Panc1 (cell line): ENCODE measurements around the gene CDH3. TPM values are rescaled to one million over a fixed set of nuclear protein-coding genes. Genes with fewer than 3 reads are reported as not detected.

ENCODE experiments used
- ATAC-seq: fragments of 200-7000 bp; cut with Tn5 transposase; 2 replicates; pipeline ENCODE4 v1.9.1; 2020; ENCODE audit warnings: mild to moderate bottlenecking, moderate library complexity
- BruUV-seq: library from RNA; stranded (reverse); fragments of 400-500 nt; replicated peaks from 2 replicates; lab custom pipeline; 2021; lab: Mats Ljungman, UMichigan
- CTCF ChIA-PET: fragments of 300-600 bp; sonication (Branson Sonifier 250); formaldehyde crosslinking; loops from one replicate; lab custom pipeline; 2022; ENCODE audit warnings: antibody characterized with exemption; lab: Charles Lee
- POLR2A ChIA-PET: fragments of 300-600 bp; sonication (Branson Sonifier 250); formaldehyde crosslinking; loops from one replicate; lab custom pipeline; 2022; ENCODE audit warnings: antibody characterized with exemption; lab: Charles Lee
- DNase-seq: peaks from one replicate; pipeline ENCODE4 v3.0.0-alpha.2; 2010; ENCODE audit warnings: low read depth, low spot score
- H3K27ac ChIP-seq: 2 replicates; pipeline ENCODE4 v1.5.1; 2011; ENCODE audit warnings: mild to moderate bottlenecking, low read length, inconsistent platforms
- H3K27me3 ChIP-seq: fragments of 200-500 bp; sonication (Bioruptor generic); 2 replicates; pipeline ENCODE4 v1.6.0; 2014; ENCODE audit warnings: low read length, inconsistent platforms; ENCODE audit not compliant: control insufficient read depth, insufficient read depth
- H3K36me3 ChIP-seq: fragments of 200-500 bp; sonication (Bioruptor generic); 2 replicates; pipeline ENCODE4 v1.5.1; 2014; ENCODE audit warnings: inconsistent platforms, mild to moderate bottlenecking, low read length, moderate library complexity; ENCODE audit not compliant: control insufficient read depth, insufficient read depth
- H3K4me1 ChIP-seq: 2 replicates; pipeline ENCODE4 v1.5.1; 2011; ENCODE audit warnings: inconsistent platforms, mild to moderate bottlenecking, low read length, moderate library complexity; ENCODE audit not compliant: control insufficient read depth, insufficient read depth
- H3K4me3 ChIP-seq, 2 experiments: 2 replicates each; pipeline ENCODE4 v1.5.1; 2011 to 2012; ENCODE audit warnings: low read depth in 2 of 2, low read length in 2 of 2, mild to moderate bottlenecking in 2 of 2, inconsistent platforms in 1 of 2, moderate library complexity in 1 of 2
- H3K9me3 ChIP-seq: fragments of 200-500 bp; sonication (Bioruptor generic); 2 replicates; pipeline ENCODE4 v1.5.1; 2014; ENCODE audit warnings: low read depth, mild to moderate bottlenecking, inconsistent platforms, low read length, moderate library complexity; ENCODE audit not compliant: control insufficient read depth, insufficient read depth
- POLR2AphosphoS5 ChIP-seq: IDR thresholded peaks from 2 replicates; pipeline ENCODE4 v1.6.1; 2012; ENCODE audit warnings: mild to moderate bottlenecking, low read depth, low read length, moderate library complexity
- REST ChIP-seq, 2 experiments: IDR thresholded peaks; 2 replicates each; pipeline ENCODE4 v1.6.1; 2011 to 2012; ENCODE audit warnings: low read depth in 2 of 2, control low read depth in 1 of 2, low read length in 1 of 2, mild to moderate bottlenecking in 1 of 2, moderate library complexity in 1 of 2; ENCODE audit not compliant: insufficient read depth in 1 of 2
- SIN3A ChIP-seq: IDR thresholded peaks from 2 replicates; pipeline ENCODE4 v1.6.1; 2012; ENCODE audit warnings: low read depth, mild to moderate bottlenecking, low read length, moderate library complexity, borderline replicate concordance; ENCODE audit not compliant: insufficient read depth
- TCF7L2 ChIP-seq: IDR thresholded peaks from 2 replicates; pipeline ENCODE4 v1.6.1; 2011; ENCODE audit warnings: mild to moderate bottlenecking, low read depth, low read length, inconsistent platforms
- in situ Hi-C: cut with HindIII; loops from 2 replicates; pipeline ENCODE4 v1.10.0; 2016; ENCODE audit warnings: low sequenced_read_pairs, low pct_unique_long_range_greater_than_20kb
- intact Hi-C: fragments of 100-400 bp; cut with micrococcal nuclease; formaldehyde crosslinking; loops from one replicate; pipeline ENCODE4 v1.10.0; 2022; ENCODE audit not compliant: unreplicated experiment
- total RNA-seq: library from RNA; stranded (reverse); gene quantifications from one replicate; pipeline ENCODE4 v1.2.1, GENCODE V29; 2021; ENCODE audit not compliant: unreplicated experiment
- TF ChIP-seq, protein P1 (sequence below): fragments of 450-650 bp; IDR thresholded peaks from 2 replicates; pipeline ENCODE4 v1.5.1; 2017; ENCODE audit warnings: mild to moderate bottlenecking

The CDH3 gene
- total RNA-seq, 1 experiment from 2014 or later = 16.7 TPM

DNA sequence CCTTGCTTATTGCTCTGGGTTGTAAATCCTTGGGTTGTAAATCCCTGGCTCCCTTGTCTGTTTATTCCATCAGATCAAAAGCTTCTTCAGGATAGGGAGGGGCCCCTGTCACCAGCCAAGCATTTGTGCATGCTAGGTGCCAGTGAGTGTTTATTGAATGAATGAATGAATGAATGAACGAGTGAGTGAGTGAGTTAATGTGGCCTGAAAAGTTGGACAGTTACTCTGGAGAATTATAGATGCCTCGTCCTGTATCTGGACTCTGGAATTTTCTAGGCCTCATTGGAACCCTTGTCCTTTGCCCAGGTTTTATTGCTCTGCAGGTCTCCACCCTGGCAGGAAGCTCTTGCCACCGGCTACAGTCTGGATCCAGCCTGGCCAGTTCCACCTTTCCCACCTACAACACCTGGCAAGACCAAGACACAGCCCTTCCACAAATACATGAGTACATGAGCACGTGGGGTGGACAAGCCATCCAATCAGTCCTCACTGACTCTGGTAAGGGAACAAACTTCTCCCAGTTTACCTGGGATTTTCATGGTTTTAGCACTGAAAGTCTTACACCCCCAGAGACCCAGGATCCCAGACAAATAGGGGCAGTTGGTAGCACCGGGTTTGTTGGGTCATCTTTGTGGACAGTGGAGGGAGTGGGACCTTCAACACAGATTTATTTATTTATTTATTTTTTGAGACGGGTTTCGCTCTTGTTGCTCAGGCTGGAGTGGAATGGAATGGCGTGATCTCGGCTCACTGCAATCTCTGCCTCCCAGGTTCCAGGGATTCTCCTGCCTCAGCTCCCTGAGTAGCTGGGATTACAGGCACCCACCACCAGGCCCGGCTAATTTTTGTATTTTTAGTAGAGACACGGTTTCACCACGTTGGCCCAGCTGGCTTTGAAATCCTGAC is 77.3 kb downstream of the CDH3 start:
- no peaks in the 10 kb centered on the region for H3K4me1 ChIP-seq
- CTCF ChIA-PET = interaction anchor here (0.7 kb wide), 1 partner anchor 16 kb away, joined by 4 read pairs; no protein-coding TSS in a partner anchor

GRCh38 chr16:68724797-68725196 is 79.7 kb downstream of the CDH3 start:
- no peak for DNase-seq
- H3K36me3 ChIP-seq = no peaks in the 10 kb centered on the region
- in situ Hi-C loops = no loop called here
- BruUV-seq = no TSS peak
- CTCF ChIA-PET = no interaction called here
- H3K9me3 ChIP-seq = no peaks in the 10 kb centered on the region
- intact Hi-C loops = no loop called here
- TF ChIP-seq TCF7L2 = no peak
- no peak overlapping the region for H3K4me3 ChIP-seq
- POLR2A ChIA-PET = no interaction called here
- H3K4me1 ChIP-seq = no peaks in the 10 kb centered on the region; the same call in 1 of the 2 replicates
- no peak for ATAC-seq
- H3K27me3 ChIP-seq = no peaks in the 10 kb centered on the region
- H3K27ac ChIP-seq = no peak overlapping the region

More for the DNA sequence above, 77.3 kb downstream of the CDH3 start:
- no peak for ATAC-seq
- TF ChIP-seq TCF7L2 = no peak
- no peak for TF ChIP-seq REST (IDR thresholded peaks at IDR 0.05; ENCODE audit: insufficient read depth in 1 of 2, low read depth in 2 of 2, low read length in 1 of 2)
- TF ChIP-seq, protein P1, sequence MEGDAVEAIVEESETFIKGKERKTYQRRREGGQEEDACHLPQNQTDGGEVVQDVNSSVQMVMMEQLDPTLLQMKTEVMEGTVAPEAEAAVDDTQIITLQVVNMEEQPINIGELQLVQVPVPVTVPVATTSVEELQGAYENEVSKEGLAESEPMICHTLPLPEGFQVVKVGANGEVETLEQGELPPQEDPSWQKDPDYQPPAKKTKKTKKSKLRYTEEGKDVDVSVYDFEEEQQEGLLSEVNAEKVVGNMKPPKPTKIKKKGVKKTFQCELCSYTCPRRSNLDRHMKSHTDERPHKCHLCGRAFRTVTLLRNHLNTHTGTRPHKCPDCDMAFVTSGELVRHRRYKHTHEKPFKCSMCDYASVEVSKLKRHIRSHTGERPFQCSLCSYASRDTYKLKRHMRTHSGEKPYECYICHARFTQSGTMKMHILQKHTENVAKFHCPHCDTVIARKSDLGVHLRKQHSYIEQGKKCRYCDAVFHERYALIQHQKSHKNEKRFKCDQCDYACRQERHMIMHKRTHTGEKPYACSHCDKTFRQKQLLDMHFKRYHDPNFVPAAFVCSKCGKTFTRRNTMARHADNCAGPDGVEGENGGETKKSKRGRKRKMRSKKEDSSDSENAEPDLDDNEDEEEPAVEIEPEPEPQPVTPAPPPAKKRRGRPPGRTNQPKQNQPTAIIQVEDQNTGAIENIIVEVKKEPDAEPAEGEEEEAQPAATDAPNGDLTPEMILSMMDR = no peak
- no peak for TF ChIP-seq SIN3A
- no peak for TF ChIP-seq POLR2AphosphoS5
- Histone ChIP-seq H3K4me3 (no peak overlapping the region), H3K9me3 (no peaks in the 10 kb centered on the region), H3K27me3 (no peaks in the 10 kb centered on the region), H3K36me3 (no peaks in the 10 kb centered on the region), H3K27ac (no peak overlapping the region)
- POLR2A ChIA-PET = interaction anchor here (0.7 kb wide), 1 partner anchor 10 kb away, joined by 3 read pairs; no protein-coding TSS in a partner anchor
- intact Hi-C loops (no loop called here), in situ Hi-C loops (no loop called here)
- no TSS peak for BruUV-seq
- DNase-seq = no peak

- BruUV-seq = no TSS peak
- Histone ChIP-seq H3K36me3 (no peaks in the 10 kb centered on the region), H3K9me3 (no peaks in the 10 kb centered on the region), H3K4me1 (peaks cover 9% of the 10 kb centered on the region; the same call in 1 of the 2 replicates), H3K27me3 (no peaks in the 10 kb centered on the region), H3K27ac (no peak overlapping the region), H3K4me3 (no peak overlapping the region)
- intact Hi-C loops (no loop called here), in situ Hi-C loops (no loop called here)
- POLR2A ChIA-PET = no interaction called here
- CTCF ChIA-PET = no interaction called here
- TF ChIP-seq POLR2AphosphoS5 (no peak), TCF7L2 (no peak), REST (IDR thresholded peaks at IDR 0.05; ENCODE audit: insufficient read depth in 1 of 2, low read depth in 2 of 2, low read length in 1 of 2) (no peak), SIN3A (no peak)
- TF ChIP-seq, protein P1 = no peak
- DNase-seq (no peak), ATAC-seq (no peak)
Measured at GRCh38 chr16:68728523-68728922, 83.4 kb downstream of the CDH3 start.
